Keratinocyte (primary cell): Measurements from ENCODE around the gene SQSTM1. TPM values are rescaled to one million over a fixed set of nuclear protein-coding genes. Genes with fewer than 3 reads are reported as not detected.

Experiments used
- DNase-seq: peaks from one replicate; pipeline ENCODE4 v3.0.0-alpha.2; 2011; ENCODE audit warnings: low read depth, missing footprints, low spot score
- FAIRE-seq: peaks from 2 replicates; lab custom pipeline; 2011; peaks lifted over from hg19 to GRCh38; lab: Jason Lieb, UNC
- H2AFZ ChIP-seq: 2 replicates; pipeline ENCODE4 v1.6.0; 2012; ENCODE audit warnings: low read length, control low read depth, inconsistent platforms; ENCODE audit not compliant: control insufficient read depth
- H3K27ac ChIP-seq: 2 replicates; pipeline ENCODE4 v1.5.1; 2011; ENCODE audit warnings: low read length; ENCODE audit not compliant: control insufficient read depth, insufficient read depth
- H3K27me3 ChIP-seq: 3 replicates; pipeline ENCODE4 v1.6.0; 2011; ENCODE audit warnings: low read length; ENCODE audit not compliant: control insufficient read depth, insufficient read depth; ENCODE audit errors: extremely low read depth
- H3K36me3 ChIP-seq, 2 experiments: 2 replicates in 1 of 2; 3 replicates in 1 of 2; pipeline ENCODE4 v1.5.1; 2011; ENCODE audit warnings: low read length in 2 of 2, mild to moderate bottlenecking in 1 of 2; ENCODE audit not compliant: control insufficient read depth in 2 of 2, insufficient read depth in 2 of 2; ENCODE audit errors: extremely low read depth in 1 of 2
- H3K4me1 ChIP-seq: 3 replicates; pipeline ENCODE4 v1.5.1; 2011; ENCODE audit warnings: low read length; ENCODE audit not compliant: control insufficient read depth, insufficient read depth; ENCODE audit errors: extremely low read depth
- H3K4me2 ChIP-seq: 3 replicates; pipeline ENCODE4 v1.6.0; 2011; ENCODE audit warnings: low read depth, low read length; ENCODE audit not compliant: control insufficient read depth, insufficient read depth; ENCODE audit errors: extremely low read depth
- H3K4me3 ChIP-seq, 3 experiments: fragments of 200-600 bp in 1 of 3; sonication (generic) in 1 of 3; 2 replicates in 2 of 3; 3 replicates in 1 of 3; pipeline ENCODE4 v1.5.1; 2011 to 2016; ENCODE audit warnings: low read length in 3 of 3, mild to moderate bottlenecking in 3 of 3, control low read depth in 2 of 3, inconsistent platforms in 1 of 3, low read depth in 1 of 3, mixed read lengths in 1 of 3, mixed run types in 1 of 3, moderate library complexity in 1 of 3; ENCODE audit not compliant: control insufficient read depth in 2 of 3, insufficient read depth in 2 of 3; ENCODE audit errors: extremely low read depth in 1 of 3
- H3K79me2 ChIP-seq: 2 replicates; pipeline ENCODE4 v1.6.0; 2012; ENCODE audit warnings: low read length; ENCODE audit not compliant: control insufficient read depth, insufficient read depth
- H3K9ac ChIP-seq: 3 replicates; pipeline ENCODE4 v1.6.0; 2011; ENCODE audit warnings: low read length; ENCODE audit not compliant: control insufficient read depth, insufficient read depth; ENCODE audit errors: extremely low read depth
- H3K9me1 ChIP-seq: 3 replicates; pipeline ENCODE4 v1.6.0; 2011; ENCODE audit warnings: low read length; ENCODE audit not compliant: control insufficient read depth, insufficient read depth; ENCODE audit errors: extremely low read depth
- H3K9me3 ChIP-seq: 2 replicates; pipeline ENCODE4 v1.5.1; 2012; ENCODE audit warnings: low read depth, low read length; ENCODE audit not compliant: control insufficient read depth
- H4K20me1 ChIP-seq: 3 replicates; pipeline ENCODE4 v1.6.0; 2011; ENCODE audit warnings: low read length; ENCODE audit not compliant: control insufficient read depth, insufficient read depth; ENCODE audit errors: extremely low read depth
- EZH2 ChIP-seq: IDR thresholded peaks from one replicate; pipeline ENCODE4 v1.6.1; 2012; ENCODE audit warnings: inconsistent platforms, mild to moderate bottlenecking, low read length, moderate library complexity
- dilution Hi-C: fragments of 300-500 bp; cut with MboI; formaldehyde crosslinking; loops from one replicate; pipeline ENCODE4 v1.7.0; 2020; ENCODE audit warnings: low sequenced_read_pairs; ENCODE audit not compliant: extremely low pct_ligation_motif_present
- polyA plus RNA-seq, 5 experiments: library from polyadenylated mRNA; depleted of rRNA in 3 of 5; stranded (reverse) in 3 of 5; stranded (forward) in 1 of 5; unstranded in 1 of 5; fragments of >200 nt; gene quantifications; 1 replicate in 1 of 5; 2 replicates in 3 of 5; 3 replicates in 1 of 5; pipeline versions ENCODE4 v1.2.1 to v1.2.3, GENCODE V29; 2011 to 2012; ENCODE audit warnings: missing spikeins in 2 of 5, low read depth in 1 of 5, low replicate concordance in 1 of 5
- TF ChIP-seq, protein P1 (sequence below), 3 experiments: IDR thresholded peaks in 1 of 3; conservative IDR thresholded peaks in 1 of 3; optimal IDR thresholded peaks in 1 of 3; 2 replicates in 2 of 3; 3 replicates in 1 of 3; pipeline versions ENCODE3 to v1.5.1; 2011; ENCODE audit warnings: low read length in 3 of 3, mild to moderate bottlenecking in 3 of 3, moderate library complexity in 2 of 3, control low read depth in 1 of 3, inconsistent platforms in 1 of 3; ENCODE audit not compliant: insufficient read depth in 2 of 3; ENCODE audit errors: extremely low read depth in 1 of 3

Gene SQSTM1
- polyA plus RNA-seq, 1 donor (not counting 4 experiments of a cell fraction or from before 2014, with no cell fraction given): 75.7 TPM

DNA sequence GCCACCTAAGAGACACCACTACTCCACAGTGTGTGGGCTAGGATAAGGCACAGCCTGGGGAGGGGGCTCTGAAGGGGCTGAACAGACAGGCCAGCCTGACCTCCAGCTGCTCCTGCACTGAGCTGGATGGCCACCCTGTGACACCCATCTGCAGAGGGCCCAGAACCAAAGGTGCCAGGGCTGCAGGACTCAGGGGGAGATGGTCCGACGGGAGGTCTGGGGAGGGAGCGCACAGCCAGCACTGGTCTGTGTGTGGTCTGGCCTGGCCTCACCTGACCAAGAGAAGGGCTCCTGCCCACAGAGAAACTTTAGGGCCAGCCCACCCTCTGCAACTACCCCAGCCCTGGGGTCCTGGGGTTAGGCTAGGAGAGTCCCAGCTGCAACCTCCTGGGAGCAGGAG, 26.1 kb upstream of the SQSTM1 start:
- H3K27me3 ChIP-seq: no peaks in the 10 kb centered on the region
- no peak for TF ChIP-seq EZH2
- TF ChIP-seq, protein P1, sequence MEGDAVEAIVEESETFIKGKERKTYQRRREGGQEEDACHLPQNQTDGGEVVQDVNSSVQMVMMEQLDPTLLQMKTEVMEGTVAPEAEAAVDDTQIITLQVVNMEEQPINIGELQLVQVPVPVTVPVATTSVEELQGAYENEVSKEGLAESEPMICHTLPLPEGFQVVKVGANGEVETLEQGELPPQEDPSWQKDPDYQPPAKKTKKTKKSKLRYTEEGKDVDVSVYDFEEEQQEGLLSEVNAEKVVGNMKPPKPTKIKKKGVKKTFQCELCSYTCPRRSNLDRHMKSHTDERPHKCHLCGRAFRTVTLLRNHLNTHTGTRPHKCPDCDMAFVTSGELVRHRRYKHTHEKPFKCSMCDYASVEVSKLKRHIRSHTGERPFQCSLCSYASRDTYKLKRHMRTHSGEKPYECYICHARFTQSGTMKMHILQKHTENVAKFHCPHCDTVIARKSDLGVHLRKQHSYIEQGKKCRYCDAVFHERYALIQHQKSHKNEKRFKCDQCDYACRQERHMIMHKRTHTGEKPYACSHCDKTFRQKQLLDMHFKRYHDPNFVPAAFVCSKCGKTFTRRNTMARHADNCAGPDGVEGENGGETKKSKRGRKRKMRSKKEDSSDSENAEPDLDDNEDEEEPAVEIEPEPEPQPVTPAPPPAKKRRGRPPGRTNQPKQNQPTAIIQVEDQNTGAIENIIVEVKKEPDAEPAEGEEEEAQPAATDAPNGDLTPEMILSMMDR (optimal IDR thresholded peaks at IDR 0.05 in 1 of 3, IDR thresholded peaks at IDR 0.05 in 1 of 3, conservative IDR thresholded peaks at IDR 0.05 in 1 of 3; ENCODE audit: extremely low read depth in 1 of 3, insufficient read depth in 2 of 3, low read length in 3 of 3): no peak
- H3K4me3 ChIP-seq: no peak overlapping the region
- H3K9ac ChIP-seq: no peak overlapping the region
- H3K4me2 ChIP-seq: peak overlapping the region; percentile 75
- no peaks in the 10 kb centered on the region for H3K9me3 ChIP-seq
- DNase-seq (no peak), FAIRE-seq (no peak)
- dilution Hi-C loops: no loop called here
- no peak overlapping the region for H3K27ac ChIP-seq
- peaks cover 22% of the 10 kb centered on the region for H3K4me1 ChIP-seq
- no peaks in the 10 kb centered on the region for H3K9me1 ChIP-seq
- no peak overlapping the region for H2AFZ ChIP-seq
- no peaks in the 10 kb centered on the region for H4K20me1 ChIP-seq
- no peaks in the 10 kb centered on the region for H3K79me2 ChIP-seq
- peaks cover 19 to 20% of the 10 kb centered on the region in 2 experiments for H3K36me3 ChIP-seq

DNA sequence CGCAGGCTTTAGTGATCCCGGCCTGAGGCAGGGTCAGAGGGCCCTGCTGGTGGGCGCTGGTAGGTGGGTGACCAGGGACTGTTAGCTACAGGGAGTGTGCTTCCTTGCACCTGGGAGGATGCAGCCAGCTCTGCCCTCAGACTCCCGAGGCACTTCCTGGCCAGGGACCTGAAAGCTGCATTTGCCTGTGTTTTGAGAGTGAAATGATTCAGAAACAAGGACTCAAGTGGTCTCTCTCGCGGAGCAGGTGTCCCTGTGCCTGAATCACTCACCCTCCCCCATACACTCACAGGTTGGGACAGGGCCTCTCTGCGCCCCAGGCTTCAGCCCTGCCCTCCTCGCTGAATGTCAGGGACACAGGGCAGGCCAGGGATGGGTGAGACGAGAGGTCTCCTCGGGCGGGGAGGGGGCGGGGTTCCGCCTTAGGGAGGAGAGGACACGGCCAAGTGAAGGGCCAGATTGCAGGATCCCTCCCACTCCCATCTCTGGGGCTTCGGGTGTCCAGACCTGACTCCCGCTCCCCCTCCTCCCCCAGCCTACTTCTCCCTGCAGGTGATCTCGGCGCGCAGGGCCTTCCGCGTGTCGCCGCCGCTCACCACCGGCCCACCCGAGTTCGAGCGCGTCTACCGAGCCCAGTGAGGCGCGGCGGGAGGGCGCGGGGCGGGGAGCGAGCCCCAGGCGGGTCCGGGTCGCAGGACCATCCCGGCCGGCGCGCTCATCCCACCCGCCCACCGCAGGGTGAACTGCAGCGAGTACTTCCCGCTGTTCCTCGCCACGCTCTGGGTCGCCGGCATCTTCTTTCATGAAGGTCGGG, 25.4 kb upstream of the SQSTM1 start:
- H3K4me1 ChIP-seq: peaks cover 22% of the 10 kb centered on the region
- peak overlapping the region; percentile 33 for H2AFZ ChIP-seq
- no peaks in the 10 kb centered on the region for H4K20me1 ChIP-seq

More for the DNA sequence above, 25.4 kb upstream of the SQSTM1 start:
- Histone ChIP-seq H3K79me2 (no peaks in the 10 kb centered on the region), H3K9me3 (no peaks in the 10 kb centered on the region), H3K27me3 (no peaks in the 10 kb centered on the region), H3K36me3 (peaks cover 24 to 25% of the 10 kb centered on the region in 2 experiments), H3K4me3 (peak overlapping the region; percentile 40 to 64 (median 57)), H3K9ac (peak overlapping the region; percentile 65), H3K4me2 (peak overlapping the region; percentile 75), H3K9me1 (no peaks in the 10 kb centered on the region), H3K27ac (peak overlapping the region; percentile 40)
- TF ChIP-seq, protein P1 (optimal IDR thresholded peaks at IDR 0.05 in 1 of 3, IDR thresholded peaks at IDR 0.05 in 1 of 3, conservative IDR thresholded peaks at IDR 0.05 in 1 of 3; ENCODE audit: extremely low read depth in 1 of 3, insufficient read depth in 2 of 3, low read length in 3 of 3): no peak
- TF ChIP-seq EZH2: no peak
- no peak for FAIRE-seq
- dilution Hi-C loops: no loop called here
- DNase-seq: no peak
